ENCODE measurements around the gene GRB14.

GRCh38 chr2:164551519-164551918 lies 69.8 kb downstream of the GRB14 start:
- TF ChIP-seq CTCF (IDR thresholded peaks at IDR 0.05) (no peak), POLR2A (IDR thresholded peaks at IDR 0.05) (no peak)

All from uterus (tissue), 2 donors.